Neuronal stem cell (in vitro differentiated cells): ENCODE measurements around the gene FAM20C.
A peak's percentile ranks its signal among the peaks of the same experiment; 100 is the strongest.

Source experiments
- DNase-seq: peaks from one replicate; pipeline ENCODE4 v3.0.0-alpha.2; 2013; ENCODE audit warnings: low spot score
- H2AFZ ChIP-seq: one replicate; pipeline ENCODE4 v1.6.1; 2013; ENCODE audit warnings: mild to moderate bottlenecking, low read length, inconsistent platforms
- H2AK5ac ChIP-seq: 2 replicates; pipeline ENCODE4 v1.6.1; 2013; ENCODE audit warnings: low read depth, mild to moderate bottlenecking, inconsistent platforms, low read length, moderate library complexity, mixed read lengths
- H2BK120ac ChIP-seq: 2 replicates; pipeline ENCODE4 v1.6.1; 2013; ENCODE audit warnings: low read depth, mild to moderate bottlenecking, inconsistent platforms, low read length, moderate library complexity, mixed read lengths
- H2BK12ac ChIP-seq: one replicate; pipeline ENCODE4 v1.6.1; 2013; ENCODE audit warnings: low read length, inconsistent platforms
- H2BK15ac ChIP-seq: 2 replicates; pipeline ENCODE4 v1.6.1; 2013; ENCODE audit warnings: mild to moderate bottlenecking, low read length, inconsistent platforms, mixed read lengths
- H2BK5ac ChIP-seq: one replicate; pipeline ENCODE4 v1.6.1; 2013; ENCODE audit warnings: inconsistent platforms, mild to moderate bottlenecking, low read length, moderate library complexity
- H3K14ac ChIP-seq: one replicate; pipeline ENCODE4 v1.6.1; 2013; ENCODE audit warnings: low read length, inconsistent platforms
- H3K18ac ChIP-seq: 2 replicates; pipeline ENCODE4 v1.6.1; 2013; ENCODE audit warnings: low read length, inconsistent platforms
- H3K23ac ChIP-seq: 2 replicates; pipeline ENCODE4 v1.6.1; 2013; ENCODE audit warnings: low read depth, mild to moderate bottlenecking, mixed read lengths, low read length, inconsistent platforms; ENCODE audit not compliant: poor library complexity
- H3K27ac ChIP-seq: replicated peaks from 3 replicates; pipeline ENCODE4 v1.5.1; 2013; ENCODE audit warnings: low read length, inconsistent platforms
- H3K27me3 ChIP-seq, 3 experiments: 2 replicates each; pipeline ENCODE4 v1.6.1; 2013; ENCODE audit warnings: low read length in 3 of 3, mild to moderate bottlenecking in 2 of 3, inconsistent platforms in 1 of 3, low read depth in 1 of 3, mixed read lengths in 1 of 3, moderate library complexity in 1 of 3; ENCODE audit not compliant: control insufficient read depth in 3 of 3, insufficient read depth in 3 of 3
- H3K36me3 ChIP-seq, 2 donors: replicated peaks in 1 of 2; 2 replicates each; pipeline ENCODE4 v1.6.1; 2013; ENCODE audit warnings: low read length in 2 of 2; ENCODE audit not compliant: control insufficient read depth in 2 of 2, insufficient read depth in 2 of 2
- H3K4ac ChIP-seq: 2 replicates; pipeline ENCODE4 v1.6.1; 2013; ENCODE audit warnings: inconsistent platforms, mild to moderate bottlenecking, low read length, moderate library complexity
- H3K4me1 ChIP-seq, 2 donors: 1 replicate in 1 of 2; 2 replicates in 1 of 2; pipeline ENCODE4 v1.6.1; 2013; ENCODE audit warnings: low read length in 2 of 2, low read depth in 1 of 2; ENCODE audit not compliant: control insufficient read depth in 2 of 2, insufficient read depth in 1 of 2
- H3K4me2 ChIP-seq: one replicate; pipeline ENCODE4 v1.6.1; 2013; ENCODE audit warnings: mild to moderate bottlenecking, low read length, inconsistent platforms; ENCODE audit not compliant: insufficient read depth, poor library complexity, severe bottlenecking
- H3K4me3 ChIP-seq, 2 donors: 2 replicates each; pipeline ENCODE4 v1.5.1; 2013; ENCODE audit warnings: low read length in 2 of 2, mild to moderate bottlenecking in 2 of 2, inconsistent platforms in 1 of 2, moderate library complexity in 1 of 2
- H3K79me1 ChIP-seq: one replicate; pipeline ENCODE4 v1.6.1; 2013; ENCODE audit warnings: low read depth, mild to moderate bottlenecking, inconsistent platforms, low read length, moderate library complexity
- H3K9ac ChIP-seq: one replicate; pipeline ENCODE4 v1.6.1; 2013; ENCODE audit warnings: mild to moderate bottlenecking, low read depth, low read length, inconsistent platforms; ENCODE audit not compliant: poor library complexity
- H3K9me3 ChIP-seq, 2 donors: replicated peaks in 1 of 2; 2 replicates each; pipeline versions ENCODE3 to v1.6.1; 2013; ENCODE audit warnings: low read length in 2 of 2, mild to moderate bottlenecking in 2 of 2, inconsistent platforms in 1 of 2, low read depth in 1 of 2, mixed read lengths in 1 of 2, moderate library complexity in 1 of 2; ENCODE audit not compliant: control insufficient read depth in 2 of 2, insufficient read depth in 1 of 2
- H4K8ac ChIP-seq: one replicate; pipeline ENCODE4 v1.6.1; 2013; ENCODE audit warnings: low read depth, mild to moderate bottlenecking, inconsistent platforms, low read length, moderate library complexity
- H4K91ac ChIP-seq: one replicate; pipeline ENCODE4 v1.6.1; 2013; ENCODE audit warnings: low read length, low read depth, mild to moderate bottlenecking, inconsistent platforms; ENCODE audit not compliant: poor library complexity
- WGBS, 2 donors: extraction: QIAGEN DNeasy Blood & Tissue Kit; methylation state at CpG; one replicate each; pipeline ENCODE4 v1.1.7; 2013; ENCODE audit warnings: missing lambda C conversion rate in 2 of 2, mixed read lengths in 1 of 2; ENCODE audit not compliant: insufficient read length in 2 of 2, insufficient replicate concordance in 1 of 2; ENCODE audit errors: extremely low coverage in 2 of 2; 5-methylcytosine and 5-hydroxymethylcytosine counted together

Gene FAM20C

GRCh38 chr7:286266-286665 lies 93.9 kb downstream of the FAM20C start:
- no peak for DNase-seq

GRCh38 chr7:288671-289101 lies 96.3 kb downstream of the FAM20C start:
- peaks cover 14 to 46% (median 17%) of the 10 kb centered on the region in 3 experiments for H3K27me3 ChIP-seq
- no peak overlapping the region for H3K18ac ChIP-seq
- H2BK120ac ChIP-seq, result no peak overlapping the region
- H2AFZ ChIP-seq, result no peak overlapping the region
- WGBS, 2 donors, result no CpG with 5 or more reads among the region's 14 CpGs
- no peaks in the 10 kb centered on the region for H3K4me1 ChIP-seq
- no peak overlapping the region for H3K4ac ChIP-seq
- no peak overlapping the region for H3K27ac ChIP-seq
- peaks cover 0 to 6% of the 10 kb centered on the region in 2 donors for H3K9me3 ChIP-seq
- no peak for DNase-seq
- H4K91ac ChIP-seq, result no peak overlapping the region
- no peak overlapping the region for H3K4me3 ChIP-seq
- H2BK12ac ChIP-seq, result no peak overlapping the region
- H3K79me1 ChIP-seq, result no peaks in the 10 kb centered on the region
- H3K4me2 ChIP-seq, result no peak overlapping the region
- H2AK5ac ChIP-seq, result no peak overlapping the region
- H3K9ac ChIP-seq, result no peak overlapping the region
- no peaks in the 10 kb centered on the region for H3K36me3 ChIP-seq
- no peak overlapping the region for H2BK15ac ChIP-seq
- no peak overlapping the region for H4K8ac ChIP-seq
- H2BK5ac ChIP-seq, result no peak overlapping the region
- H3K23ac ChIP-seq, result no peak overlapping the region
- H3K14ac ChIP-seq, result no peak overlapping the region

More at GRCh38 chr7:286266-286665, 93.9 kb downstream of the FAM20C start:
- H2BK120ac ChIP-seq, result no peak overlapping the region
- no peaks in the 10 kb centered on the region for H3K79me1 ChIP-seq
- H3K18ac ChIP-seq, result no peak overlapping the region
- no peak overlapping the region for H3K27ac ChIP-seq
- no peak overlapping the region for H4K8ac ChIP-seq
- H3K9ac ChIP-seq, result no peak overlapping the region
- no peak overlapping the region for H2BK5ac ChIP-seq
- H3K14ac ChIP-seq, result no peak overlapping the region
- no peak overlapping the region for H3K4me2 ChIP-seq
- H4K91ac ChIP-seq, result no peak overlapping the region
- no peak overlapping the region for H2BK15ac ChIP-seq
- H2AK5ac ChIP-seq, result no peak overlapping the region
- H3K4ac ChIP-seq, result no peak overlapping the region
- H2AFZ ChIP-seq, result no peak overlapping the region
- H2BK12ac ChIP-seq, result no peak overlapping the region
- WGBS, 2 donors, result no CpG with 5 or more reads among the region's 18 CpGs
- H3K9me3 ChIP-seq, result peaks cover 0 to 2% of the 10 kb centered on the region in 2 donors
- peaks cover 12 to 30% (median 14%) of the 10 kb centered on the region in 3 experiments for H3K27me3 ChIP-seq
- no peak overlapping the region for H3K4me3 ChIP-seq
- H3K36me3 ChIP-seq, result no peaks in the 10 kb centered on the region
- H3K23ac ChIP-seq, result peak overlapping the region; percentile 2
- H3K4me1 ChIP-seq, result no peaks in the 10 kb centered on the region

- no peak overlapping the region for H2BK12ac ChIP-seq
- no peaks in the 10 kb centered on the region for H3K4me1 ChIP-seq
- no peak for DNase-seq
- H3K4ac ChIP-seq, result no peak overlapping the region
- peaks cover 0 to 6% of the 10 kb centered on the region in 2 donors for H3K9me3 ChIP-seq
- no peak overlapping the region for H3K23ac ChIP-seq
- no peak overlapping the region for H2BK120ac ChIP-seq
- H2AFZ ChIP-seq, result no peak overlapping the region
- peak overlapping the region; percentile 11 for H3K4me2 ChIP-seq
- peak overlapping the region; percentile 38 for H3K14ac ChIP-seq
- no peak overlapping the region for H4K91ac ChIP-seq
- no peak overlapping the region for H2BK5ac ChIP-seq
- H2BK15ac ChIP-seq, result no peak overlapping the region
- no peak overlapping the region for H2AK5ac ChIP-seq
- no peaks in the 10 kb centered on the region for H3K36me3 ChIP-seq
- peak overlapping the region; percentile 13 for H3K18ac ChIP-seq
- peaks cover 14 to 46% (median 18%) of the 10 kb centered on the region in 3 experiments for H3K27me3 ChIP-seq
- H3K79me1 ChIP-seq, result no peaks in the 10 kb centered on the region
- no peak overlapping the region for H3K9ac ChIP-seq
- no peak overlapping the region for H3K4me3 ChIP-seq
- no peak overlapping the region for H3K27ac ChIP-seq
- WGBS, 2 donors, result no CpG with 5 or more reads among the region's 46 CpGs
- H4K8ac ChIP-seq, result no peak overlapping the region
Measured at GRCh38 chr7:289209-289755, 96.9 kb downstream of the FAM20C start.

- WGBS, 2 donors, result no CpG with 5 or more reads among the region's 79 CpGs
- no peak for DNase-seq
Measured at GRCh38 chr7:289756-290553, 97.6 kb downstream of the FAM20C start, which contains the start of gene FOXL3. FOXL3 (plus strand) TSS chr7:290170; CDS start chr7:290170, 0 bp downstream.

More at GRCh38 chr7:289756-290553, 97.6 kb downstream of the FAM20C start, which contains the start of gene FOXL3:
- Histone ChIP-seq H2AK5ac (peak within 1 kb of the TSS; percentile 79), H3K4me3 (no peak within 1 kb of the TSS), H3K4ac (no peak within 1 kb of the TSS), H2BK5ac (no peak within 1 kb of the TSS), H3K27ac (no peak within 1 kb of the TSS), H3K4me2 (peak within 1 kb of the TSS; percentile 33), H3K14ac (peak within 1 kb of the TSS; percentile 71), H3K4me1 (no peaks in the 10 kb centered on the region), H3K79me1 (no peaks in the 10 kb centered on the region), H2BK12ac (peak within 1 kb of the TSS; percentile 58), H2BK15ac (no peak within 1 kb of the TSS), H3K9ac (no peak within 1 kb of the TSS), H2AFZ (no peak within 1 kb of the TSS), H3K23ac (peak within 1 kb of the TSS; percentile 73), H4K8ac (no peak within 1 kb of the TSS), H3K9me3 (peaks cover 0 to 6% of the 10 kb centered on the region in 2 donors), H3K27me3 (peaks cover 14 to 46% (median 18%) of the 10 kb centered on the region in 3 experiments), H3K18ac (peak within 1 kb of the TSS; percentile 64), H2BK120ac (no peak within 1 kb of the TSS), H3K36me3 (no peaks in the 10 kb centered on the region), H4K91ac (no peak within 1 kb of the TSS)
